ENCODE results near the gene NDUFS5.
"Not testable (repeated sequence)": the region's sequence is repeated elsewhere in the genome, so short reads cannot be mapped to it uniquely, and the experiment has no call there.

Gene NDUFS5

GRCh38 chr1:39046613-39047210 lies 20.6 kb downstream of the NDUFS5 start:
- Histone ChIP-seq H3K27ac (ENCODE audit: low read length) (no peak overlapping the region), H3K4me2 (ENCODE audit: low read length) (no peak overlapping the region), H3K9me3 (ENCODE audit: insufficient read depth, low read length) (no peaks in the 10 kb centered on the region), H3K9ac (ENCODE audit: low read length) (no peak overlapping the region), H3K79me2 (ENCODE audit: low read length) (no peaks in the 10 kb centered on the region), H3K27me3 (ENCODE audit: low read depth, low read length) (no peaks in the 10 kb centered on the region), H3K4me3 (ENCODE audit: low read length) (no peak overlapping the region), H4K20me1 (ENCODE audit: insufficient read depth, low read length) (no peaks in the 10 kb centered on the region), H3K36me3 (replicated peaks; ENCODE audit: low read depth, low read length) (no peaks in the 10 kb centered on the region), H2AFZ (ENCODE audit: low read depth, low read length) (no peak overlapping the region), H3K4me1 (ENCODE audit: low read length) (no peaks in the 10 kb centered on the region)
- TF ChIP-seq CTCF (IDR thresholded peaks at IDR 0.05; ENCODE audit: low read depth, low read length), result no peak
- no peak for TF ChIP-seq EZH2phosphoT487 (IDR thresholded peaks at IDR 0.05; ENCODE audit: low read depth)

GRCh38 chr1:39047374-39048229 lies 21.5 kb downstream of the NDUFS5 start:
- Histone ChIP-seq H3K36me3 (replicated peaks; ENCODE audit: low read depth, low read length) (no peaks in the 10 kb centered on the region), H3K27me3 (ENCODE audit: low read depth, low read length) (no peaks in the 10 kb centered on the region), H3K27ac (ENCODE audit: low read length) (no peak overlapping the region), H3K4me1 (ENCODE audit: low read length) (no peaks in the 10 kb centered on the region), H3K4me2 (ENCODE audit: low read length) (no peak overlapping the region), H2AFZ (ENCODE audit: low read depth, low read length) (no peak overlapping the region), H3K79me2 (ENCODE audit: low read length) (no peaks in the 10 kb centered on the region), H3K4me3 (ENCODE audit: low read length) (no peak overlapping the region), H3K9me3 (ENCODE audit: insufficient read depth, low read length) (no peaks in the 10 kb centered on the region), H4K20me1 (ENCODE audit: insufficient read depth, low read length) (no peaks in the 10 kb centered on the region), H3K9ac (ENCODE audit: low read length) (no peak overlapping the region)
- no peak for TF ChIP-seq CTCF (IDR thresholded peaks at IDR 0.05; ENCODE audit: low read depth, low read length)
- no peak for TF ChIP-seq EZH2phosphoT487 (IDR thresholded peaks at IDR 0.05; ENCODE audit: low read depth)

GRCh38 chr1:39048745-39049370 lies 22.7 kb downstream of the NDUFS5 start:
- Histone ChIP-seq H3K4me1 (ENCODE audit: low read length) (no peaks in the 10 kb centered on the region), H3K4me3 (ENCODE audit: low read length) (no peak overlapping the region), H3K36me3 (replicated peaks; ENCODE audit: low read depth, low read length) (no peaks in the 10 kb centered on the region), H3K9me3 (ENCODE audit: insufficient read depth, low read length) (no peaks in the 10 kb centered on the region), H3K79me2 (ENCODE audit: low read length) (no peaks in the 10 kb centered on the region), H4K20me1 (ENCODE audit: insufficient read depth, low read length) (no peaks in the 10 kb centered on the region), H3K9ac (ENCODE audit: low read length) (no peak overlapping the region), H3K4me2 (ENCODE audit: low read length) (no peak overlapping the region), H3K27ac (ENCODE audit: low read length) (no peak overlapping the region), H2AFZ (ENCODE audit: low read depth, low read length) (no peak overlapping the region), H3K27me3 (ENCODE audit: low read depth, low read length) (no peaks in the 10 kb centered on the region)
- no peak for TF ChIP-seq EZH2phosphoT487 (IDR thresholded peaks at IDR 0.05; ENCODE audit: low read depth)
- no peak for TF ChIP-seq CTCF (IDR thresholded peaks at IDR 0.05; ENCODE audit: low read depth, low read length)

- TF ChIP-seq EZH2phosphoT487 (IDR thresholded peaks at IDR 0.05; ENCODE audit: low read depth) (no peak), CTCF (IDR thresholded peaks at IDR 0.05; ENCODE audit: low read depth, low read length) (no peak)
- no peaks in the 10 kb centered on the region for H4K20me1 ChIP-seq (ENCODE audit: insufficient read depth, low read length)
- H3K9me3 ChIP-seq (ENCODE audit: insufficient read depth, low read length), result no peaks in the 10 kb centered on the region
- H3K36me3 ChIP-seq (replicated peaks; ENCODE audit: low read depth, low read length), result no peaks in the 10 kb centered on the region
- H3K4me3 ChIP-seq (ENCODE audit: low read length), result no peak overlapping the region
- no peak overlapping the region for H3K9ac ChIP-seq (ENCODE audit: low read length)
- no peaks in the 10 kb centered on the region for H3K4me1 ChIP-seq (ENCODE audit: low read length)
- H2AFZ ChIP-seq (ENCODE audit: low read depth, low read length), result no peak overlapping the region
- H3K4me2 ChIP-seq (ENCODE audit: low read length), result no peak overlapping the region
- no peaks in the 10 kb centered on the region for H3K79me2 ChIP-seq (ENCODE audit: low read length)
- no peaks in the 10 kb centered on the region for H3K27me3 ChIP-seq (ENCODE audit: low read depth, low read length)
- no peak overlapping the region for H3K27ac ChIP-seq (ENCODE audit: low read length)
These were observed 23.9 kb downstream of the NDUFS5 start for GRCh38 chr1:39050001-39050400.

GRCh38 chr1:39051193-39051850 lies 25.2 kb downstream of the NDUFS5 start:
- H2AFZ ChIP-seq (ENCODE audit: low read depth, low read length); H3K9ac ChIP-seq (ENCODE audit: low read length); H3K4me1 ChIP-seq (ENCODE audit: low read length); H3K79me2 ChIP-seq (ENCODE audit: low read length); H3K4me3 ChIP-seq (ENCODE audit: low read length); H3K27me3 ChIP-seq (ENCODE audit: low read depth, low read length); H4K20me1 ChIP-seq (ENCODE audit: insufficient read depth, low read length); H3K27ac ChIP-seq (ENCODE audit: low read length); H3K9me3 ChIP-seq (ENCODE audit: insufficient read depth, low read length); H3K36me3 ChIP-seq (replicated peaks; ENCODE audit: low read depth, low read length); H3K4me2 ChIP-seq (ENCODE audit: low read length): not testable (repeated sequence)

Measured in OCI-LY3 (cell line).